HepG2 (cell line): Measurements from ENCODE around the gene NOB1.

Experiments
- CBX1 ChIP-seq: IDR thresholded peaks from one replicate; pipeline ENCODE4 v1.6.1; 2016; ENCODE audit warnings: antibody characterized with exemption, low read depth
- CTCF ChIP-seq: sonication (generic); formaldehyde crosslinking; IDR thresholded peaks from 2 replicates; pipeline ENCODE4 v1.5.0; 2020; ENCODE audit warnings: mild to moderate bottlenecking, missing genetic modification reagents, moderate library complexity
- EP300 ChIP-seq, 3 experiments: sonication (generic) in 1 of 3; formaldehyde crosslinking in 1 of 3; IDR thresholded peaks; 2 replicates each; pipeline versions ENCODE4 v1.5.1 to v1.6.1; 2011 to 2020; ENCODE audit warnings: low read depth in 2 of 3, low read length in 2 of 3, borderline replicate concordance in 1 of 3, improper control_type of control experiment in 1 of 3, mild to moderate bottlenecking in 1 of 3, missing genetic modification reagents in 1 of 3, moderate library complexity in 1 of 3
- IKZF1 ChIP-seq: fragments of 450-650 bp; IDR thresholded peaks from 2 replicates; pipeline ENCODE4 v1.7.1; 2016
- NFKB2 ChIP-seq: sonication (generic); formaldehyde crosslinking; IDR thresholded peaks from 2 replicates; pipeline ENCODE4 v1.4.0; 2020; ENCODE audit warnings: missing genetic modification reagents, borderline replicate concordance
- POLR2A ChIP-seq, 2 experiments: IDR thresholded peaks; 2 replicates each; pipeline ENCODE4 v1.6.1; 2011; ENCODE audit warnings: low read depth in 2 of 2, low read length in 2 of 2, mild to moderate bottlenecking in 1 of 2, moderate library complexity in 1 of 2; ENCODE audit not compliant: insufficient read depth in 1 of 2
- RNF2 ChIP-seq: fragments of 450-650 bp; conservative IDR thresholded peaks from 2 replicates; pipeline ENCODE4 v1.6.1; 2016; ENCODE audit warnings: low read depth

- no peak for TF ChIP-seq POLR2A (IDR thresholded peaks at IDR 0.05; ENCODE audit: insufficient read depth in 1 of 2, low read depth in 2 of 2, low read length in 2 of 2)
- TF ChIP-seq NFKB2 (CRISPR knock-in tag), result no peak; the same call in 1 of the 2 replicates
- TF ChIP-seq CBX1, result no peak
- TF ChIP-seq CTCF (CRISPR knock-in tag), result no peak
- TF ChIP-seq EP300 (IDR thresholded peaks at IDR 0.05; ENCODE audit: low read depth in 2 of 2, low read length in 2 of 2), result no peak
- no peak for TF ChIP-seq EP300 (CRISPR knock-in tag; IDR thresholded peaks at IDR 0.05; ENCODE audit: borderline replicate concordance)
- TF ChIP-seq IKZF1, result no peak
- TF ChIP-seq RNF2, result no peak
Observed at GRCh38 chr16:69727916-69728270, 26.8 kb downstream of the NOB1 start.
